K562 (cell line): ENCODE data around the gene NCKAP1. TPM values are rescaled to one million over a fixed set of nuclear protein-coding genes. Genes with fewer than 3 reads are reported as not detected.

ENCODE experiments used
- ADNP ChIP-seq: fragments of 200-800 bp; sonication (Bioruptor generic); IDR thresholded peaks from 2 replicates; pipeline ENCODE4 v1.6.1; 2016; ENCODE audit warnings: missing genetic modification characterization, missing compliant biosample characterization
- ATF6 ChIP-seq: sonication (generic); formaldehyde crosslinking; IDR thresholded peaks from 2 replicates; pipeline ENCODE4 v1.4.0; 2020; ENCODE audit warnings: mild to moderate bottlenecking, missing genetic modification reagents
- CBFA2T3 ChIP-seq: fragments of 450-650 bp; IDR thresholded peaks from 2 replicates; pipeline ENCODE4 v1.6.1; 2017
- CC2D1A ChIP-seq: fragments of 450-650 bp; IDR thresholded peaks from 2 replicates; pipeline ENCODE4 v1.6.1; 2017; ENCODE audit warnings: mild to moderate bottlenecking
- CSDE1 ChIP-seq, 2 experiments: fragments of 450-650 bp; IDR thresholded peaks; 2 replicates each; pipeline ENCODE4 v1.6.1; 2016; ENCODE audit warnings: mild to moderate bottlenecking in 1 of 2
- CTCFL ChIP-seq: IDR thresholded peaks from 2 replicates; pipeline ENCODE4 v1.6.1; 2011; ENCODE audit warnings: borderline replicate concordance, low read depth, mild to moderate bottlenecking, moderate library complexity, low read length; ENCODE audit not compliant: insufficient read depth, poor library complexity, severe bottlenecking
- EP300 ChIP-seq: IDR thresholded peaks from 2 replicates; pipeline ENCODE4 v1.6.1; 2012; ENCODE audit warnings: low read length, improper control_type of control experiment
- EP400 ChIP-seq: fragments of 450-650 bp; IDR thresholded peaks from 2 replicates; pipeline ENCODE4 v1.6.1; 2017; ENCODE audit warnings: antibody characterized with exemption, mild to moderate bottlenecking, moderate library complexity
- ETS2 ChIP-seq: IDR thresholded peaks from 2 replicates; pipeline ENCODE4 v1.6.1; 2016; ENCODE audit warnings: borderline replicate concordance, missing genetic modification characterization, mild to moderate bottlenecking, moderate library complexity, missing compliant biosample characterization; ENCODE audit not compliant: poor library complexity, severe bottlenecking
- HDAC2 ChIP-seq: fragments of 450-650 bp; IDR thresholded peaks from 2 replicates; pipeline ENCODE4 v1.6.1; 2016; ENCODE audit warnings: mild to moderate bottlenecking
- HEY1 ChIP-seq: fragments of 250-450 bp; sonication (Bioruptor Pico); IDR thresholded peaks from 2 replicates; pipeline ENCODE4 v1.5.0; 2020; ENCODE audit warnings: mild to moderate bottlenecking, moderate library complexity, borderline replicate concordance
- HIVEP1 ChIP-seq: fragments of 250-450 bp; sonication (Bioruptor Pico); IDR thresholded peaks from 2 replicates; pipeline ENCODE4 v1.4.0; 2020; ENCODE audit warnings: mild to moderate bottlenecking
- HNRNPL ChIP-seq: fragments of 200-400 bp; formaldehyde crosslinking; IDR thresholded peaks from 2 replicates; pipeline ENCODE4 v1.6.1; 2017; ENCODE audit warnings: low read depth, mild to moderate bottlenecking, low read length
- PCBP1 ChIP-seq: fragments of 200-400 bp; formaldehyde crosslinking; IDR thresholded peaks from 2 replicates; pipeline ENCODE4 v1.6.1; 2018; ENCODE audit warnings: mild to moderate bottlenecking, low read depth, low read length; ENCODE audit not compliant: poor library complexity, severe bottlenecking
- PHF21A ChIP-seq: fragments of 450-650 bp; IDR thresholded peaks from 2 replicates; pipeline ENCODE4 v1.6.1; 2017; ENCODE audit warnings: low read depth, borderline replicate concordance
- RFX1 ChIP-seq: fragments of 450-650 bp; IDR thresholded peaks from 2 replicates; pipeline ENCODE4 v1.6.1; 2016; ENCODE audit warnings: mild to moderate bottlenecking, moderate library complexity
- SAFB2 ChIP-seq: fragments of 200-400 bp; formaldehyde crosslinking; IDR thresholded peaks from 2 replicates; pipeline ENCODE4 v1.6.1; 2018; ENCODE audit warnings: borderline replicate concordance, low read length, low read depth, moderate library complexity; ENCODE audit not compliant: severe bottlenecking
- SRF ChIP-seq, 2 experiments: fragments of 250-450, 450-650 bp in 1 of 2; sonication (Bioruptor Pico) in 1 of 2; sonication (generic) in 1 of 2; formaldehyde crosslinking; IDR thresholded peaks; 2 replicates each; pipeline versions ENCODE4 v1.5.0 to v1.5.1; 2020 to 2022; ENCODE audit warnings: mild to moderate bottlenecking in 1 of 2, missing genetic modification reagents in 1 of 2
- U2AF1 ChIP-seq: fragments of 200-400 bp; formaldehyde crosslinking; optimal IDR thresholded peaks from 2 replicates; pipeline ENCODE3; 2017; ENCODE audit warnings: mild to moderate bottlenecking, low read depth, low read length, moderate library complexity
- ZEB2 ChIP-seq: fragments of 450-650 bp; IDR thresholded peaks from 2 replicates; pipeline ENCODE4 v1.6.1; 2016
- polyA plus RNA-seq, 8 experiments: library from polyadenylated mRNA; depleted of rRNA in 4 of 8; stranded (reverse) in 5 of 8; unstranded in 3 of 8; fragments of >200 nt; fragmentation: Nextera tagmentation in 2 of 8; fragmentation: Illumina TruSeq in 1 of 8; extraction: Ambion mirVana in 2 of 8; extraction: Trizol in 1 of 8; gene quantifications; 2 replicates each; pipeline versions ENCODE4 v1.2.1 to v1.2.3, GENCODE V29; 2011 to 2014; ENCODE audit warnings: inconsistent platforms in 1 of 8, missing spikeins in 1 of 8
- total RNA-seq, 7 experiments: library from RNA; depleted of rRNA in 6 of 7; stranded (reverse); fragments of >200 nt in 6 of 7; fragmentation: Illumina TruSeq in 2 of 7; extraction: Trizol in 2 of 7; gene quantifications; 2 replicates each; pipeline versions ENCODE4 v1.2.1 to v1.2.3, GENCODE V29; 2011 to 2021; ENCODE audit warnings: low replicate concordance in 1 of 7
- TF ChIP-seq, protein P1 (sequence below): fragments of 450-650 bp; IDR thresholded peaks from 2 replicates; pipeline ENCODE4 v1.6.1; 2017; ENCODE audit warnings: antibody characterized with exemption, mild to moderate bottlenecking

Gene NCKAP1
- total and polyA plus RNA-seq, 9 of the 15 experiments (the other 6 are each of a cell fraction or from before 2014, with no cell fraction given), result 34.0 to 153 (median 88.7) TPM

DNA sequence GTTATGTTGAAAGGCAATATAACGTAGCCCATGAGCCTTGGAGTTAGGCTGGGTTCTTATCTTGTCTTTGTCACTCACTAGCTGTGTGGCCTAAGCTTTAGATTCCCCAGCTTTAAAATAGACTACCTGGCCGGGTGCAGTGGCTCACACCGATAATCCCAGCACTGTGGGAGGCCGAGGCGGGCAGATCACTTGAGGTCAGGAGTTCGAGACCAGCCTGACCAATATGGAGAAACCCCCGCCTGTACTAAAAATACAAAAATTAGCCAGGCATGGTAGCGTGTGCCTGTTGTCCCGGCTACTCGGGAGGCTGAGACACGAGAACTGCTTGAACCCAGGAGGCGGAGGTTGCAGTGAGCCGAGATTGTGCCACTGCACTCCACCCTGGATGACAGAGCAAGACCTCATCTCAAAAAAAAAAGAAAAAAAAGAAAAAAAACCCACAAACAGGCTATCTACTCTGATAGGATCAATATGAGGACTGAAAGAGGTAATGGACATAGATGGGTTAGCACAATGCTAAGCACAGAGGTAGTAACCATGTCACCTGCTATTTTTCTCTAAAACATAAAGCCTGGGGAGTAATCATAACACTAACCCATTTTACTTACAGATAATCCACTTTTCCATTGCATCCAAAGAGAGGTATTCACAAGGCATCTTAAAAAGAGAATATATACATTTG lies 43.9 kb downstream of the NCKAP1 start (continued):
- TF ChIP-seq, protein P1, sequence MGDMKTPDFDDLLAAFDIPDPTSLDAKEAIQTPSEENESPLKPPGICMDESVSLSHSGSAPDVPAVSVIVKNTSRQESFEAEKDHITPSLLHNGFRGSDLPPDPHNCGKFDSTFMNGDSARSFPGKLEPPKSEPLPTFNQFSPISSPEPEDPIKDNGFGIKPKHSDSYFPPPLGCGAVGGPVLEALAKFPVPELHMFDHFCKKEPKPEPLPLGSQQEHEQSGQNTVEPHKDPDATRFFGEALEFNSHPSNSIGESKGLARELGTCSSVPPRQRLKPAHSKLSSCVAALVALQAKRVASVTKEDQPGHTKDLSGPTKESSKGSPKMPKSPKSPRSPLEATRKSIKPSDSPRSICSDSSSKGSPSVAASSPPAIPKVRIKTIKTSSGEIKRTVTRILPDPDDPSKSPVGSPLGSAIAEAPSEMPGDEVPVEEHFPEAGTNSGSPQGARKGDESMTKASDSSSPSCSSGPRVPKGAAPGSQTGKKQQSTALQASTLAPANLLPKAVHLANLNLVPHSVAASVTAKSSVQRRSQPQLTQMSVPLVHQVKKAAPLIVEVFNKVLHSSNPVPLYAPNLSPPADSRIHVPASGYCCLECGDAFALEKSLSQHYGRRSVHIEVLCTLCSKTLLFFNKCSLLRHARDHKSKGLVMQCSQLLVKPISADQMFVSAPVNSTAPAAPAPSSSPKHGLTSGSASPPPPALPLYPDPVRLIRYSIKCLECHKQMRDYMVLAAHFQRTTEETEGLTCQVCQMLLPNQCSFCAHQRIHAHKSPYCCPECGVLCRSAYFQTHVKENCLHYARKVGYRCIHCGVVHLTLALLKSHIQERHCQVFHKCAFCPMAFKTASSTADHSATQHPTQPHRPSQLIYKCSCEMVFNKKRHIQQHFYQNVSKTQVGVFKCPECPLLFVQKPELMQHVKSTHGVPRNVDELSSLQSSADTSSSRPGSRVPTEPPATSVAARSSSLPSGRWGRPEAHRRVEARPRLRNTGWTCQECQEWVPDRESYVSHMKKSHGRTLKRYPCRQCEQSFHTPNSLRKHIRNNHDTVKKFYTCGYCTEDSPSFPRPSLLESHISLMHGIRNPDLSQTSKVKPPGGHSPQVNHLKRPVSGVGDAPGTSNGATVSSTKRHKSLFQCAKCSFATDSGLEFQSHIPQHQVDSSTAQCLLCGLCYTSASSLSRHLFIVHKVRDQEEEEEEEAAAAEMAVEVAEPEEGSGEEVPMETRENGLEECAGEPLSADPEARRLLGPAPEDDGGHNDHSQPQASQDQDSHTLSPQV, result no peak
- TF ChIP-seq CTCFL (no peak), RFX1 (no peak), HDAC2 (0 out of 2 replicates have a peak, but pooled peaks have one; percentile 16), U2AF1 (no peak), PCBP1 (no peak), SAFB2 (no peak), ATF6 (CRISPR knock-in tag) (no peak), HEY1 (CRISPR knock-in tag) (no peak), CBFA2T3 (peak; percentile 92), ADNP (tag) (peak; percentile 88), SRF (CRISPR knock-in tag; IDR thresholded peaks at IDR 0.05) (peak in 1 of 2 experiments; percentile 17; a peak in 1 of 4 replicates), CSDE1 (IDR thresholded peaks at IDR 0.05) (no peak), CC2D1A (peak; percentile 65; the same call in 1 of the 2 replicates), ZEB2 (no peak), EP400 (no peak), HNRNPL (no peak), ETS2 (tag) (no peak), HIVEP1 (CRISPR knock-in tag) (no peak), EP300 (peak; percentile 11; the same call in 1 of the 2 replicates), PHF21A (0 out of 2 replicates have a peak, but pooled peaks have one; percentile 49)
